Thyroid gland (tissue), 4 donors: ENCODE data around the gene SALL4. TPM values are rescaled to one million over a fixed set of nuclear protein-coding genes. Genes with fewer than 3 reads are reported as not detected.
"Not testable (repeated sequence)": the region's sequence is repeated elsewhere in the genome, so short reads cannot be mapped to it uniquely, and the experiment has no call there.

Source experiments
- DNase-seq, 2 donors: peaks; one replicate each; pipeline ENCODE4 v3.0.0-alpha.2; 2019
- H3K27ac ChIP-seq, 3 donors: fragments of 200-600 bp; sonication (generic); 1 replicate in 2 of 3; 2 replicates in 1 of 3; pipeline ENCODE4 v1.5.1; 2016 to 2019; ENCODE audit warnings: mild to moderate bottlenecking in 1 of 3, moderate library complexity in 1 of 3
- H3K27me3 ChIP-seq: fragments of 200-600 bp; sonication (generic); one replicate; pipeline ENCODE4 v1.5.1; 2019
- H3K36me3 ChIP-seq, 2 donors: fragments of 200-600 bp; sonication (generic); one replicate each; pipeline ENCODE4 v1.5.1; 2016 to 2019
- H3K4me1 ChIP-seq, 2 donors: fragments of 200-600 bp; sonication (generic); one replicate each; pipeline ENCODE4 v1.5.1; 2017 to 2019
- H3K4me3 ChIP-seq, 3 donors: fragments of 200-600 bp; sonication (generic); replicated peaks in 1 of 3; 1 replicate in 2 of 3; 2 replicates in 1 of 3; pipeline ENCODE4 v1.5.1; 2016; ENCODE audit warnings: mild to moderate bottlenecking in 1 of 3
- H3K9me3 ChIP-seq: fragments of 200-600 bp; sonication (generic); one replicate; pipeline ENCODE4 v1.5.1; 2017
- CTCF ChIP-seq, 6 experiments: fragments of 200-600 bp in 3 of 6; fragments of 450-650 bp in 3 of 6; sonication (generic) in 3 of 6; IDR thresholded peaks; one replicate each; pipeline ENCODE4 v1.5.1; 2016 to 2019; ENCODE audit warnings: antibody characterized with exemption in 6 of 6, mild to moderate bottlenecking in 2 of 6, inconsistent platforms in 1 of 6, moderate library complexity in 1 of 6
- POLR2A ChIP-seq, 2 donors: fragments of 450-650 bp; IDR thresholded peaks; one replicate each; pipeline ENCODE4 v1.6.1; 2017; ENCODE audit warnings: antibody characterized with exemption in 2 of 2, mild to moderate bottlenecking in 2 of 2, moderate library complexity in 1 of 2
- WGBS, 2 donors: methylation state at CpG; one replicate each; pipeline ENCODE4 v1.1.5; 2017; 5-methylcytosine and 5-hydroxymethylcytosine counted together
- intact Hi-C: fragments of 100-400 bp; cut with DNase I; formaldehyde crosslinking; loops from one replicate; pipeline ENCODE4 v1.15.1; 2023
- total RNA-seq, 4 donors: library from RNA; depleted of rRNA; stranded (reverse); fragments of >200 nt; gene quantifications; one replicate each; pipeline ENCODE4 v1.2.3, GENCODE V29; 2016

SALL4 gene
- total RNA-seq, 4 donors from 2014 or later, result 3.1 to 13.6 (median 6.7) TPM

GRCh38 chr20:51750037-51750769 lies 52.1 kb downstream of the SALL4 start:
- intact Hi-C loops, result no loop called here
- Histone ChIP-seq H3K4me3 (no peak overlapping the region), H3K27ac (peak overlapping the region; percentile 86 to 99 (median 93)), H3K36me3 (no peaks in the 10 kb centered on the region), H3K9me3 (no peaks in the 10 kb centered on the region), H3K4me1 (peaks cover 30 to 40% of the 10 kb centered on the region in 2 donors), H3K27me3 (no peaks in the 10 kb centered on the region)
- TF ChIP-seq CTCF (IDR thresholded peaks at IDR 0.05) (no peak), POLR2A (IDR thresholded peaks at IDR 0.05) (peak in 1 of 2 donors; percentile 35)
- WGBS, 2 donors, result 59 to 64% methylated on average over 19 of the region's 19 CpGs
- peak; percentile 94 to 95 for DNase-seq

- H3K36me3 ChIP-seq, result no peaks in the 10 kb centered on the region
- peak in 1 of 2 donors; percentile 27 for DNase-seq
- TF ChIP-seq CTCF (IDR thresholded peaks at IDR 0.05) (no peak), POLR2A (IDR thresholded peaks at IDR 0.05) (no peak)
- H3K4me3 ChIP-seq, result no peak overlapping the region
- WGBS, 2 donors, result 22 to 23% methylated on average over 1 of the region's 1 CpG
- intact Hi-C loops, result no loop called here
- no peaks in the 10 kb centered on the region for H3K9me3 ChIP-seq
- no peaks in the 10 kb centered on the region for H3K27me3 ChIP-seq
- H3K4me1 ChIP-seq, result peaks cover 30 to 40% of the 10 kb centered on the region in 2 donors
- H3K27ac ChIP-seq, result peak overlapping the region; percentile 86 to 99 (median 93)
These were observed 52.7 kb downstream of the SALL4 start for GRCh38 chr20:51749674-51750036.

GRCh38 chr20:51747182-51747911 lies 55.0 kb downstream of the SALL4 start:
- intact Hi-C loops, result no loop called here
- Histone ChIP-seq H3K4me3 (no peak overlapping the region), H3K27me3 (no peaks in the 10 kb centered on the region), H3K27ac (no peak overlapping the region), H3K9me3 (no peaks in the 10 kb centered on the region), H3K36me3 (no peaks in the 10 kb centered on the region), H3K4me1 (peaks cover 24 to 36% of the 10 kb centered on the region in 2 donors)
- 84 to 85% methylated on average over 7 of the region's 7 CpGs for WGBS, 2 donors
- TF ChIP-seq POLR2A (IDR thresholded peaks at IDR 0.05) (no peak), CTCF (IDR thresholded peaks at IDR 0.05) (no peak)
- no peak for DNase-seq

- Histone ChIP-seq H3K27ac (no peak overlapping the region), H3K4me3 (no peak overlapping the region), H3K4me1 (peaks cover 13 to 22% of the 10 kb centered on the region in 2 donors), H3K27me3 (no peaks in the 10 kb centered on the region), H3K36me3 (no peaks in the 10 kb centered on the region), H3K9me3 (no peaks in the 10 kb centered on the region)
- TF ChIP-seq POLR2A (IDR thresholded peaks at IDR 0.05), result no peak
- TF ChIP-seq CTCF (IDR thresholded peaks at IDR 0.05), result no peak
- 94 to 95% methylated on average over 3 of the region's 3 CpGs for WGBS, 2 donors
- no peak for DNase-seq
- intact Hi-C loops, result no loop called here
These were observed 56.5 kb downstream of the SALL4 start for GRCh38 chr20:51745804-51746203.

- TF ChIP-seq CTCF (IDR thresholded peaks at IDR 0.05) (no peak), POLR2A (IDR thresholded peaks at IDR 0.05) (no peak)
- intact Hi-C loops, result no loop called here
- WGBS, 2 donors, result 95 to 98% methylated on average over 3 of the region's 3 CpGs
- Histone ChIP-seq H3K9me3 (no peaks in the 10 kb centered on the region), H3K27ac (no peak overlapping the region), H3K36me3 (no peaks in the 10 kb centered on the region), H3K27me3 (no peaks in the 10 kb centered on the region), H3K4me1 (peaks cover 3 to 9% of the 10 kb centered on the region in 2 donors), H3K4me3 (no peak overlapping the region)
- no peak for DNase-seq
These were observed 61.5 kb downstream of the SALL4 start for GRCh38 chr20:51740838-51741237.

GRCh38 chr20:51740308-51740707 lies 62.0 kb downstream of the SALL4 start:
- H3K4me3 ChIP-seq, H3K36me3 ChIP-seq, H3K9me3 ChIP-seq, DNase-seq, H3K27ac ChIP-seq, H3K27me3 ChIP-seq, intact Hi-C loops: not testable (repeated sequence)
- H3K4me1 ChIP-seq, result peaks cover 7 to 15% of the 10 kb centered on the region in 2 donors
- 97 to 98% methylated on average over 5 to 7 of the region's 7 CpGs for WGBS, 2 donors
